GM12891 (cell line): ENCODE data around the gene ZNF385D.

ENCODE experiments used
- POLR2A ChIP-seq: IDR thresholded peaks from 2 replicates; pipeline ENCODE4 v1.6.1; 2011; ENCODE audit warnings: low read depth, low read length, control low read depth
- POLR2AphosphoS5 ChIP-seq: IDR thresholded peaks from 2 replicates; pipeline ENCODE4 v1.6.1; 2011; ENCODE audit warnings: low read depth, low read length, control low read depth
- TAF1 ChIP-seq: IDR thresholded peaks from 2 replicates; pipeline ENCODE4 v1.6.1; 2011; ENCODE audit warnings: low read depth, low read length, control low read depth

DNA sequence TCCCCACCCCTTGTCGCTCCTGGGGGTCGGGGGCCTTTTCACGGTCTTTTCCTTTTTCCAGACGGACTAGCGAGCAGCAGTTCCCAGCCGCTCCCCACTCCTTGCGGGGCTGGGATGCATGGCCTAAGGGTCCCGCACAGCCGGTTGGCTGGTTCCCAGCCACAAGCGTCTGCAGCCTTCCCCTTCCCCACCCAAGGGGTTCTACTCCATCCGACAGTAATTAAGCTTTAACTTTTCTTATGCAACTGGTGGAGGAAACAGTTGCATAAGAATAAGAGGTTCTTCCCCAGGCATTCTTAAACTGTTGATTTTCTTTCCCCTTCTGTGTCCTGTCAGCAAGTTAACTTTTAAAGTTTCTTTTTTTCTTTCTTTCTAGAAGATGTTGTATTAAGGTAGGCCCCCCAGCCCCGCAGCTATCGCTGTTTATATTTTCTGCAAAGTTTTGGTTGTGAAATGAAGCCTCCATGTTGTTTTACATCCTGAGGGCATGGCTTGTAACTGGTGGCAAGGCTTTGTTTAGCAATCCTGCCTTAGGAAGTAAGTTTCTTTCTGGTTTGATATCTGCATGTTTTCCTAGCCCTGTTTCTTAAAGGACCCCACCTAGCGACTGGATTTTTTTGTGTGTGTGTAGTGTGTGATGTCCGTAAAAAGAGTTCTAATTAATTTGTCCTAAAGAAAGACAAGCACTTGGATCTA is 207.5 kb downstream of the ZNF385D start:
- TF ChIP-seq POLR2A (no peak), POLR2AphosphoS5 (no peak), TAF1 (no peak)
